Activated CD8-positive, alpha-beta T cell treated with anti-CD3 and anti-CD28 coated beads for 36 hours (primary cell): ENCODE measurements around the gene ZNF506. TPM values are rescaled to one million over a fixed set of nuclear protein-coding genes. Genes with fewer than 3 reads are reported as not detected.
"Not testable (repeated sequence)": the region's sequence is repeated elsewhere in the genome, so short reads cannot be mapped to it uniquely, and the experiment has no call there.

Experiments
- ATAC-seq: fragments of 200-7000 bp; cut with Tn5 transposase; one replicate; pipeline ENCODE4 v1.10.0; 2021; ENCODE audit warnings: mild to moderate bottlenecking, moderate library complexity
- CTCF ChIA-PET: fragments of 350-600 bp; sonication (Branson Sonifier 250); formaldehyde crosslinking; loops from one replicate; lab custom pipeline; 2021; ENCODE audit warnings: antibody characterized with exemption; lab: Charles Lee
- POLR2A ChIA-PET: fragments of 350-600 bp; sonication (Branson Sonifier 250); formaldehyde crosslinking; loops from one replicate; lab custom pipeline; 2021; ENCODE audit warnings: antibody characterized with exemption; lab: Charles Lee
- DNase-seq: peaks from one replicate; pipeline ENCODE4 v3.0.0-alpha.2; 2020
- H3K27ac Mint-ChIP-seq: one replicate; pipeline ENCODE4 v1.8.0; 2021; ENCODE audit warnings: mild to moderate bottlenecking, mixed read lengths
- H3K27me3 Mint-ChIP-seq: one replicate; pipeline ENCODE4 v1.8.0; 2021; ENCODE audit warnings: mixed read lengths
- H3K36me3 Mint-ChIP-seq: one replicate; pipeline ENCODE4 v1.8.0; 2021; ENCODE audit warnings: low read depth, mixed read lengths
- H3K4me1 Mint-ChIP-seq: one replicate; pipeline ENCODE4 v1.8.0; 2021; ENCODE audit warnings: low read depth, mixed read lengths
- H3K4me3 Mint-ChIP-seq: one replicate; pipeline ENCODE4 v1.8.0; 2021; ENCODE audit warnings: mild to moderate bottlenecking, moderate library complexity, mixed read lengths
- H3K9me3 Mint-ChIP-seq: one replicate; pipeline ENCODE4 v1.8.0; 2021; ENCODE audit warnings: mixed read lengths
- intact Hi-C: fragments of 100-400 bp; cut with micrococcal nuclease; formaldehyde crosslinking; loops from one replicate; pipeline ENCODE4 v1.10.0; 2022
- total RNA-seq, 2 experiments: library from RNA; stranded (reverse); gene quantifications; one replicate each; pipeline ENCODE4 v1.2.3, GENCODE V29; 2021
- TF ChIP-seq, protein P1 (sequence below): fragments of 200-600 bp; IDR thresholded peaks from one replicate; pipeline ENCODE4 v1.8.0; 2022; ENCODE audit warnings: antibody characterized with exemption, mild to moderate bottlenecking

The ZNF506 gene
- total RNA-seq, 2 experiments from 2014 or later = 45.5 to 48.7 TPM

GRCh38 chr19:19835560-19836038 lies 14.0 kb upstream of the ZNF506 start:
- Mint-ChIP-seq H3K27ac (no peak overlapping the region), H3K9me3 (peaks cover 37% of the 10 kb centered on the region), H3K4me1 (no peaks in the 10 kb centered on the region), H3K27me3 (no peaks in the 10 kb centered on the region), H3K4me3 (no peak overlapping the region), H3K36me3 (peaks cover 18% of the 10 kb centered on the region)
- TF ChIP-seq, protein P1, sequence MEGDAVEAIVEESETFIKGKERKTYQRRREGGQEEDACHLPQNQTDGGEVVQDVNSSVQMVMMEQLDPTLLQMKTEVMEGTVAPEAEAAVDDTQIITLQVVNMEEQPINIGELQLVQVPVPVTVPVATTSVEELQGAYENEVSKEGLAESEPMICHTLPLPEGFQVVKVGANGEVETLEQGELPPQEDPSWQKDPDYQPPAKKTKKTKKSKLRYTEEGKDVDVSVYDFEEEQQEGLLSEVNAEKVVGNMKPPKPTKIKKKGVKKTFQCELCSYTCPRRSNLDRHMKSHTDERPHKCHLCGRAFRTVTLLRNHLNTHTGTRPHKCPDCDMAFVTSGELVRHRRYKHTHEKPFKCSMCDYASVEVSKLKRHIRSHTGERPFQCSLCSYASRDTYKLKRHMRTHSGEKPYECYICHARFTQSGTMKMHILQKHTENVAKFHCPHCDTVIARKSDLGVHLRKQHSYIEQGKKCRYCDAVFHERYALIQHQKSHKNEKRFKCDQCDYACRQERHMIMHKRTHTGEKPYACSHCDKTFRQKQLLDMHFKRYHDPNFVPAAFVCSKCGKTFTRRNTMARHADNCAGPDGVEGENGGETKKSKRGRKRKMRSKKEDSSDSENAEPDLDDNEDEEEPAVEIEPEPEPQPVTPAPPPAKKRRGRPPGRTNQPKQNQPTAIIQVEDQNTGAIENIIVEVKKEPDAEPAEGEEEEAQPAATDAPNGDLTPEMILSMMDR = no peak
- POLR2A ChIA-PET = no interaction called here
- ATAC-seq = no peak
- intact Hi-C loops = no loop called here
- DNase-seq = no peak
- CTCF ChIA-PET = no interaction called here

- no peak for ATAC-seq
- no peaks in the 10 kb centered on the region for H3K27me3 Mint-ChIP-seq
- no peak for DNase-seq
- intact Hi-C loops = no loop called here
- ChIA-PET POLR2A (no interaction called here), CTCF (no interaction called here)
- H3K36me3 Mint-ChIP-seq = peaks cover 32% of the 10 kb centered on the region
- H3K9me3 Mint-ChIP-seq = peaks cover 57% of the 10 kb centered on the region
- no peak overlapping the region for H3K27ac Mint-ChIP-seq
- peaks cover 15% of the 10 kb centered on the region for H3K4me1 Mint-ChIP-seq
- TF ChIP-seq, protein P1 = no peak
- H3K4me3 Mint-ChIP-seq = no peak overlapping the region
These were observed 5.3 kb upstream of the ZNF506 start for GRCh38 chr19:19826875-19827274.

- ChIA-PET CTCF (no interaction called here), POLR2A (interaction anchor here (0.8 to 1.4 kb wide), 2 partner anchors 43 to 155 kb away, joined by 3 to 4 read pairs; partner anchors contain the start of gene ZNF101)
- Mint-ChIP-seq H3K4me1 (peaks cover 30% of the 10 kb centered on the region), H3K27me3 (no peaks in the 10 kb centered on the region), H3K27ac (no peak overlapping the region), H3K4me3 (no peak overlapping the region), H3K9me3 (peaks cover 47% of the 10 kb centered on the region), H3K36me3 (peaks cover 39% of the 10 kb centered on the region)
- TF ChIP-seq, protein P1 = no peak
- DNase-seq (peak; percentile 29), ATAC-seq (no peak)
- intact Hi-C loops = no loop called here
These were observed 2.4 kb upstream of the ZNF506 start for GRCh38 chr19:19823916-19824315.

- Mint-ChIP-seq H3K27ac (peak overlapping the region; percentile 99), H3K4me3 (peak overlapping the region; percentile 98), H3K9me3 (peaks cover 33% of the 10 kb centered on the region), H3K36me3 (peaks cover 48% of the 10 kb centered on the region), H3K4me1 (peaks cover 45% of the 10 kb centered on the region)
- ChIA-PET CTCF (interaction anchor here (0.7 to 1.3 kb wide), 6 partner anchors 43 to 291 kb away, joined by 3 to 5 read pairs (median 3); partner anchors contain the start of genes ZNF253 and ZNF93), POLR2A (interaction anchor here (0.8 to 3.0 kb wide), 15 partner anchors 8 to 160 kb away, joined by 3 to 30 read pairs (median 10); partner anchors contain the start of genes ZNF101, ZNF14, ZNF253 and ZNF93)
- H3K27me3 Mint-ChIP-seq, intact Hi-C loops, ATAC-seq: not testable (repeated sequence)
- peak; percentile 32 for DNase-seq
These were observed 426 bp upstream of the ZNF506 start for GRCh38 chr19:19821976-19822375.

- Mint-ChIP-seq H3K9me3 (peaks cover 27% of the 10 kb centered on the region), H3K27me3 (no peaks in the 10 kb centered on the region), H3K36me3 (peaks cover 54% of the 10 kb centered on the region), H3K27ac (peak overlapping the region; percentile 99), H3K4me3 (peak overlapping the region; percentile 98), H3K4me1 (peaks cover 48% of the 10 kb centered on the region)
- ATAC-seq = no peak
- ChIA-PET POLR2A (interaction anchor here (1.0 to 3.0 kb wide), 14 partner anchors 8 to 159 kb away, joined by 3 to 30 read pairs (median 10); partner anchors contain the start of genes ZNF101, ZNF14, ZNF253 and ZNF93), CTCF (interaction anchor here (1.1 to 1.3 kb wide), 3 partner anchors 45 to 80 kb away, joined by 3 to 5 read pairs (median 4); partner anchors contain the start of genes ZNF253 and ZNF93)
- DNase-seq = peak; percentile 48
- intact Hi-C loops = no loop called here
- TF ChIP-seq, protein P1 = no peak
These were observed 703 bp downstream of the ZNF506 start for GRCh38 chr19:19820774-19821320.
